ENCODE measurements around the gene TLCD3A. TPM values are rescaled to one million over a fixed set of nuclear protein-coding genes. Genes with fewer than 3 reads are reported as not detected.

The TLCD3A gene
- total and polyA plus RNA-seq, 2 of the 4 experiments (the other 2 are of a cell fraction), result 15.2 to 35.0 TPM

DNA sequence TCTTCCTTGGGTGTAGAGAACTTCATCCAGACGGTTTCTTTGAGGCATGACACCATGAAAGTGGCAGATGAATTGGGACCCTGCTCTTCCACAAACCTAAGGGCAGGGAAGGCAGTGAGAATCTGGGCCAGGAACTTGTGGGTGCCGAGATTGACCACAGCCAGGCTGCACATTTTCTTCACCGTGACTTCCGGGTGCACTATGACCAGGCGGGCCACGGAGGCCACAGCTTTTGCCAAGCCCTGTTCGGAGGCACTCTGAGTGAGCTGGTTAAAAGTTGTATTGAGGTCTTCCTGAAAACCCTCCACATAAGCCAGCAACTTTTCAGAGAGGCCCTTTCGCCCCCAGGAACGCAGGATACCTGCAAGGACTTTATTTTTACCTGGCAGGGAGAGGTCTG, 13.8 kb downstream of the TLCD3A start:
- POLR2A ChIA-PET (ENCODE audit: unreplicated experiment), result no interaction called here
- Histone ChIP-seq H3K14ac (replicated peaks; ENCODE audit: low read depth, low read length) (no peak overlapping the region), H3K4me3 (ENCODE audit: insufficient read depth, low read depth, low read length) (no peak overlapping the region), H3K79me1 (ENCODE audit: low read depth in 1 of 2, low read length in 2 of 2) (peaks cover 29 to 90% of the 10 kb centered on the region in 2 experiments), H2BK20ac (ENCODE audit: low read depth, low read length) (no peak overlapping the region), H4K8ac (ENCODE audit: low read depth in 2 of 2, low read length in 2 of 2) (no peak overlapping the region), H3K9me1 (ENCODE audit: insufficient read depth, low read length) (peaks cover 20% of the 10 kb centered on the region), H2BK120ac (ENCODE audit: low read depth, low read length) (no peak overlapping the region), H3K27ac (ENCODE audit: insufficient read depth, low read length) (no peak overlapping the region), H3K56ac (ENCODE audit: extremely low read depth, insufficient read depth, low read length) (no peak overlapping the region), H2BK15ac (ENCODE audit: low read depth, low read length) (no peak overlapping the region), H3K18ac (ENCODE audit: low read depth, low read length) (no peak overlapping the region), H2AK9ac (replicated peaks; ENCODE audit: low read depth, low read length, poor library complexity) (no peak overlapping the region), H3K9ac (ENCODE audit: low read depth, low read length) (no peak overlapping the region), H4K5ac (ENCODE audit: low read depth, low read length) (no peak overlapping the region), H4K20me1 (ENCODE audit: insufficient read depth, low read length) (peaks cover 38% of the 10 kb centered on the region), H2BK5ac (ENCODE audit: low read depth, low read length, poor library complexity, severe bottlenecking) (no peak overlapping the region), H3K36me3 (ENCODE audit: control insufficient read depth, insufficient read depth, low read length) (peaks cover 58% of the 10 kb centered on the region), H4K91ac (ENCODE audit: insufficient read depth, low read depth, low read length) (no peak overlapping the region), H2AK5ac (ENCODE audit: low read depth, low read length) (no peak overlapping the region), H3K4me1 (ENCODE audit: control insufficient read depth, insufficient read depth, low read length) (peaks cover 3% of the 10 kb centered on the region), H3K23ac (ENCODE audit: low read depth, low read length) (no peak overlapping the region), H2AFZ (replicated peaks; ENCODE audit: low read length, poor library complexity) (no peak overlapping the region), H3K27me3 (ENCODE audit: control insufficient read depth, insufficient read depth, low read length) (no peaks in the 10 kb centered on the region), H3K9me3 (ENCODE audit: control insufficient read depth, insufficient read depth, low read length) (no peaks in the 10 kb centered on the region), H3K4ac (ENCODE audit: low read depth, low read length) (no peak overlapping the region), H3K4me2 (ENCODE audit: low read depth, low read length) (no peak overlapping the region)
- in situ Hi-C loops (cut with MboI; ENCODE audit: low sequenced_read_pairs) (no loop called here), intact Hi-C loops (cut with micrococcal nuclease) (no loop called here), dilution Hi-C loops (cut with HindIII; ENCODE audit: low sequenced_read_pairs, unreplicated experiment) (no loop called here)
- no peak for ATAC-seq (ENCODE audit: low read depth)
- no peak for DNase-seq
- 100% methylated on average over 3 of the region's 9 CpGs; no CpG with 5 or more reads in 1 of the 2 experiments for WGBS, 2 experiments (ENCODE audit: extremely low coverage in 2 of 2, insufficient read length in 1 of 2)
- CTCF ChIA-PET, result no interaction called here
- BruUV-seq (replicated peaks), result no TSS peak
- no peak for TF ChIP-seq FOS (IDR thresholded peaks at IDR 0.05; ENCODE audit: low read depth, low read length)
- TF ChIP-seq MAFK (IDR thresholded peaks at IDR 0.05; ENCODE audit: low read depth, low read length), result no peak
- TF ChIP-seq, protein P1, sequence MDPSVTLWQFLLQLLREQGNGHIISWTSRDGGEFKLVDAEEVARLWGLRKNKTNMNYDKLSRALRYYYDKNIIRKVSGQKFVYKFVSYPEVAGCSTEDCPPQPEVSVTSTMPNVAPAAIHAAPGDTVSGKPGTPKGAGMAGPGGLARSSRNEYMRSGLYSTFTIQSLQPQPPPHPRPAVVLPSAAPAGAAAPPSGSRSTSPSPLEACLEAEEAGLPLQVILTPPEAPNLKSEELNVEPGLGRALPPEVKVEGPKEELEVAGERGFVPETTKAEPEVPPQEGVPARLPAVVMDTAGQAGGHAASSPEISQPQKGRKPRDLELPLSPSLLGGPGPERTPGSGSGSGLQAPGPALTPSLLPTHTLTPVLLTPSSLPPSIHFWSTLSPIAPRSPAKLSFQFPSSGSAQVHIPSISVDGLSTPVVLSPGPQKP (IDR thresholded peaks at IDR 0.05; ENCODE audit: borderline replicate concordance, low read depth, low read length), result no peak
- TF ChIP-seq, protein P2, sequence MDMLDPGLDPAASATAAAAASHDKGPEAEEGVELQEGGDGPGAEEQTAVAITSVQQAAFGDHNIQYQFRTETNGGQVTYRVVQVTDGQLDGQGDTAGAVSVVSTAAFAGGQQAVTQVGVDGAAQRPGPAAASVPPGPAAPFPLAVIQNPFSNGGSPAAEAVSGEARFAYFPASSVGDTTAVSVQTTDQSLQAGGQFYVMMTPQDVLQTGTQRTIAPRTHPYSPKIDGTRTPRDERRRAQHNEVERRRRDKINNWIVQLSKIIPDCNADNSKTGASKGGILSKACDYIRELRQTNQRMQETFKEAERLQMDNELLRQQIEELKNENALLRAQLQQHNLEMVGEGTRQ (IDR thresholded peaks at IDR 0.05; ENCODE audit: low read depth, low read length), result no peak
- TF ChIP-seq, protein P3, sequence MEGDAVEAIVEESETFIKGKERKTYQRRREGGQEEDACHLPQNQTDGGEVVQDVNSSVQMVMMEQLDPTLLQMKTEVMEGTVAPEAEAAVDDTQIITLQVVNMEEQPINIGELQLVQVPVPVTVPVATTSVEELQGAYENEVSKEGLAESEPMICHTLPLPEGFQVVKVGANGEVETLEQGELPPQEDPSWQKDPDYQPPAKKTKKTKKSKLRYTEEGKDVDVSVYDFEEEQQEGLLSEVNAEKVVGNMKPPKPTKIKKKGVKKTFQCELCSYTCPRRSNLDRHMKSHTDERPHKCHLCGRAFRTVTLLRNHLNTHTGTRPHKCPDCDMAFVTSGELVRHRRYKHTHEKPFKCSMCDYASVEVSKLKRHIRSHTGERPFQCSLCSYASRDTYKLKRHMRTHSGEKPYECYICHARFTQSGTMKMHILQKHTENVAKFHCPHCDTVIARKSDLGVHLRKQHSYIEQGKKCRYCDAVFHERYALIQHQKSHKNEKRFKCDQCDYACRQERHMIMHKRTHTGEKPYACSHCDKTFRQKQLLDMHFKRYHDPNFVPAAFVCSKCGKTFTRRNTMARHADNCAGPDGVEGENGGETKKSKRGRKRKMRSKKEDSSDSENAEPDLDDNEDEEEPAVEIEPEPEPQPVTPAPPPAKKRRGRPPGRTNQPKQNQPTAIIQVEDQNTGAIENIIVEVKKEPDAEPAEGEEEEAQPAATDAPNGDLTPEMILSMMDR (conservative IDR thresholded peaks at IDR 0.05; ENCODE audit: low read depth, low read length), result no peak
- no peak for TF ChIP-seq MAZ (IDR thresholded peaks at IDR 0.05; ENCODE audit: borderline replicate concordance, low read depth, low read length)
- TF ChIP-seq CEBPB (IDR thresholded peaks at IDR 0.05; ENCODE audit: low read depth, low read length), result no peak
- TF ChIP-seq RAD21 (IDR thresholded peaks at IDR 0.05; ENCODE audit: low read length), result no peak
- TF ChIP-seq POLR2A (IDR thresholded peaks at IDR 0.05; ENCODE audit: low read depth, low read length), result no peak
- TF ChIP-seq SMC3 (IDR thresholded peaks at IDR 0.05; ENCODE audit: low read depth, low read length), result no peak
- TF ChIP-seq CHD1 (IDR thresholded peaks at IDR 0.05; ENCODE audit: low read depth, low read length), result no peak
- no peak for TF ChIP-seq MXI1 (IDR thresholded peaks at IDR 0.05; ENCODE audit: borderline replicate concordance, low read depth, low read length)
